PC-9 (cell line): ENCODE measurements around the gene FOSL2.

Source experiments
- EZH2 ChIP-seq: fragments of 200-600 bp; sonication (generic); IDR thresholded peaks from 2 replicates; pipeline ENCODE4 v1.8.0; 2017; ENCODE audit warnings: antibody characterized with exemption, low read depth
- TF ChIP-seq, protein P1 (sequence below): fragments of 200-600 bp; sonication (generic); conservative IDR thresholded peaks from 2 replicates; pipeline ENCODE4 v1.6.1; 2017; ENCODE audit warnings: mixed run types, antibody characterized with exemption, mild to moderate bottlenecking, moderate library complexity

DNA sequence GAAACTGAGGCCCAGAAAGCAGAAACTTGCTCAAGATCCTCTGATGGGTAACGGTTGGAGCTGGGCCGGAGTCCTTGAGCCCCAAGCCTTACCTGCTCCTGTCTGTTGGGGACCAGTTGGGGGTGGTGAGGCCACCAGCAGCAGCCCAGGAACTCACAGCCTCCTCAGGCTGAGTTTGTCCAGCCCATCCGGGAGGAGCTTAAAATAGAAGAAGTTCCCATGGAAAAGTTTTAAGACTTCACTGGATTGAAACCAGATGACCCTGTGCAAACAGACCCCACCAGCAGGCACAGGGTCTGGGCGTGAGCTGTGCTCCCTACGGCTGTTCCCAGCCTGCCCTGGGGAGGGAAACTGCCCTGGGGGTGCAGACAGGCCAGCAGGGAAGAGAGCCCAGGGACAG is 40.6 kb upstream of the FOSL2 start:
- TF ChIP-seq, protein P1, sequence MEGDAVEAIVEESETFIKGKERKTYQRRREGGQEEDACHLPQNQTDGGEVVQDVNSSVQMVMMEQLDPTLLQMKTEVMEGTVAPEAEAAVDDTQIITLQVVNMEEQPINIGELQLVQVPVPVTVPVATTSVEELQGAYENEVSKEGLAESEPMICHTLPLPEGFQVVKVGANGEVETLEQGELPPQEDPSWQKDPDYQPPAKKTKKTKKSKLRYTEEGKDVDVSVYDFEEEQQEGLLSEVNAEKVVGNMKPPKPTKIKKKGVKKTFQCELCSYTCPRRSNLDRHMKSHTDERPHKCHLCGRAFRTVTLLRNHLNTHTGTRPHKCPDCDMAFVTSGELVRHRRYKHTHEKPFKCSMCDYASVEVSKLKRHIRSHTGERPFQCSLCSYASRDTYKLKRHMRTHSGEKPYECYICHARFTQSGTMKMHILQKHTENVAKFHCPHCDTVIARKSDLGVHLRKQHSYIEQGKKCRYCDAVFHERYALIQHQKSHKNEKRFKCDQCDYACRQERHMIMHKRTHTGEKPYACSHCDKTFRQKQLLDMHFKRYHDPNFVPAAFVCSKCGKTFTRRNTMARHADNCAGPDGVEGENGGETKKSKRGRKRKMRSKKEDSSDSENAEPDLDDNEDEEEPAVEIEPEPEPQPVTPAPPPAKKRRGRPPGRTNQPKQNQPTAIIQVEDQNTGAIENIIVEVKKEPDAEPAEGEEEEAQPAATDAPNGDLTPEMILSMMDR: no peak
- TF ChIP-seq EZH2: no peak
